Lung microvascular endothelial cell (primary cell): ENCODE measurements around the gene OSR1. TPM values are rescaled to one million over a fixed set of nuclear protein-coding genes. Genes with fewer than 3 reads are reported as not detected.
"Not testable (repeated sequence)": the region's sequence is repeated elsewhere in the genome, so short reads cannot be mapped to it uniquely, and the experiment has no call there.

ENCODE experiments used
- DNase-seq, 2 donors: peaks; one replicate each; pipeline versions ENCODE4 v3.0.0 to v3.0.0-alpha.2; 2010; ENCODE audit warnings: low read depth in 2 of 2
- total RNA-seq: library from RNA; depleted of rRNA; stranded (reverse); fragments of >200 nt; gene quantifications from 2 replicates; pipeline ENCODE4 v1.2.1, GENCODE V29; 2014

OSR1 gene
- total RNA-seq, 1 donor from 2014 or later: 1.6 TPM

DNA sequence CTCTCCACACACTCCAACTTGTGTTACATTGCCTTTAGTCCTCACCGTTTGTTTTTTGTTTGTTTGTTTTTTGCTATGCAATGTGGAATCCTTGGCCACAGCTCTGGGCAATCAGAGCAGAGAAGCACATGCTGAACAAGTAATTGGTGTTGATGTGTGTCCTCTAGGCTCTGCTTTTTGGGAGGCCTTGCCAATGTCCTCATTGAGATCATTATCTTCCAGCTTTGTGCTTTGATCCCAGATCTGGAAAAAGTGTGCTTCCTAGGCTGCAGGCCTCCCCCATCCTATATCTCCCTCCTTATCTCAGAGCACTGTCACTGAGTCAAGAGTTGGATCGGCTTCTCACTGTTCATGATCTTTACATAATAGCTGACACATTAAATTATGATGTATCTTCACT is 25.9 kb downstream of the OSR1 start:
- no peak for DNase-seq

DNA sequence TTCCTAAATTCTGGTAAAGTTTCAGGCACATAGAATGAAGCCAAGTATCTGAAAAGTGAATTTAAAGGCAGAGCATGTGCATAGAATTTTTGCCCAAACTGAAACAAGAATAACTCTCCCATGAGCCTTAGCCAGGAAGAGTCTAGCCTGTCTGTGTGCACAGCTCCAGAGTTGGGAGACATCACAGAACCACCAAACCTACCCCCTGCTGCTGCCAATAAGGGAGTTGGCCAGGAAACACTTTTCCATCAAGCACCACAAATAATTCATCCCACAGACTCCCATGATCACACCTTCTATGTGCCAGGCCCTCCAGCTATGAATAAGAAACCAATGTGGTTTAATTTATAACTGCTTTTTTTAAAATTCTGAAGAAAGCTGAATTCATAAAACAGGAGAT is 27.0 kb downstream of the OSR1 start:
- DNase-seq: no peak

- no peak for DNase-seq
Measured at GRCh38 chr2:19330436-19330835, 28.0 kb downstream of the OSR1 start.

DNA sequence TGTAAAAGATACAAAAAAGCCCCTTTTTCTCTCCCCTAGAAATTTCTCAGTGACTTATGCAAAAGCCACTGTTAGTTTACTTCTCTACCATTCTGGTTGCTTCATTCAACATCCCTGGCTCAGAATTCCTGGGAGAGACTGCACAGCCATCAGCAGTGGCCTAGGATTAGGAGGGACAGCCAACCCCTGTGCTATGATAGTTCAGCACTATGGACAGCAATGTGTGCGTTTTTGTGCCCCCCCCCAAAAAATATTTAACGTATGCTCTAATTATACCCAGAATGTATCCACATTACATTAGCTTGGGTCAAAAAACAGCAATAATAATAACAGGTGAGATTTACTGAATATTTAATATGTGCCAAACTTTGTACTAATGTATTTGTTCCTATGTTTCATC is 29.0 kb downstream of the OSR1 start:
- no peak for DNase-seq

GRCh38 chr2:19327496-19327895 is 30.9 kb downstream of the OSR1 start:
- no peak for DNase-seq

- no peak for DNase-seq
Measured at GRCh38 chr2:19321946-19322345, 36.5 kb downstream of the OSR1 start.

- no peak for DNase-seq
Measured at GRCh38 chr2:19320813-19321212, 37.6 kb downstream of the OSR1 start.

GRCh38 chr2:19319698-19320097 is 38.7 kb downstream of the OSR1 start:
- DNase-seq: no peak

GRCh38 chr2:19319064-19319463 is 39.4 kb downstream of the OSR1 start:
- peak in 1 of 2 donors; percentile 17 for DNase-seq

GRCh38 chr2:19313553-19313952 is 44.9 kb downstream of the OSR1 start:
- DNase-seq: no peak

GRCh38 chr2:19312949-19313348 is 45.5 kb downstream of the OSR1 start:
- DNase-seq: peak; percentile 17 to 27

DNA sequence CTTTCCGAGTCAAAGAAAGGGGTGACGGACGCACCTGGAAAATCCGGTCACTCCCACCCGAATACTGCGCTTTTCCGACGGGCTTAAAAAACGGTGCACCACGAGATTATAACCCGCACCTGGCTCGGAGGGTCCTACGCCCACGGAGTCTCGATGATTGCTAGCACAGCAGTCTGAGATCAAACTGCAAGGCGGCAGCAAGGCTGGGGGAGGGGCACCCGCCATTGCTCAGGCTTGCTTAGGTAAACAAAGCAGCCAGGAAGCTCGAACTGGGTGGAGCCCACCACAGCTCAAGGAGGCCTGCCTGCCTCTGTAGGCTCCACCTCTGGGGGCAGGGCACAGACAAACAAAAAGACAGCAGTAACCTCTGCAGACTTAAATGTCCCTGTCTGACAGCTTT is 52.4 kb downstream of the OSR1 start:
- not testable (repeated sequence) for DNase-seq

DNA sequence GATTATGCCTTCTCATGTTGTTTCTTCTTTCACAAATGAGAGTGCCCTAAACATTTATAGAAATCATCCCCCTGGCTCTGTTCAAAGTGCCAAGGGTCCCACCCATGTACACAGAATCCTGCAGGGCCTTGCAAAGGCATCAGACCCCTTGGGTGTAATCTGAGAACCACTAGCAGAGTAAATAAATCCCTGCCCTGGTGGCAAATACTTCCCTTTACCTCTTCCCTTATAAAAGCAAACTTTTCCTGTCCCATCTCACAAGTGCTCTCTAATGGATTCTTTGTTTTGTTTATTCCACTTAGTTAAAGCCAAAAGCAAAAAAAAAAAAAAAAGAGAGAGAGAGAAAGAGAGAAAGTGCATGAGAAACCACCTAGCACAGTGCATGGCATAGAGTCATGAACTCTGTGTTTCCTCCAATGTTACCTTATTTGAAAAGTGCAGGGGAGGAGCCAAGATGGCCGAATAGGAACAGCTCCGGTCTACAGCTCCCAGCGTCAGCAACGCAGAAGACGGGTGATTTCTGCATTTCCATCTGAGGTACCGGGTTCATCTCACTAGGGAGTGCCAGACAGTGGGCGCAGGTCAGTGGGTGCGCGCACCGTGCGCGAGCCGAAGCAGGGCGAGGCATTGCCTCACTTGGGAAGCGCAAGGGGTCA is 52.9 kb downstream of the OSR1 start:
- DNase-seq: not testable (repeated sequence)

- DNase-seq: no peak
Measured at GRCh38 chr2:19301706-19302105, 56.7 kb downstream of the OSR1 start.
